GM04504 (cell line): Measurements from ENCODE around the gene BDP1.
A peak's percentile ranks its signal among the peaks of the same experiment; 100 is the strongest.
"Not testable (repeated sequence)": the region's sequence is repeated elsewhere in the genome, so short reads cannot be mapped to it uniquely, and the experiment has no call there.

Experiments
- DNase-seq: peaks from one replicate; pipeline ENCODE4 v3.0.0-alpha.2; 2012; ENCODE audit warnings: low read depth

BDP1 gene

GRCh38 chr5:71569748-71570509 lies 114.5 kb downstream of the BDP1 start:
- no peak for DNase-seq

DNA sequence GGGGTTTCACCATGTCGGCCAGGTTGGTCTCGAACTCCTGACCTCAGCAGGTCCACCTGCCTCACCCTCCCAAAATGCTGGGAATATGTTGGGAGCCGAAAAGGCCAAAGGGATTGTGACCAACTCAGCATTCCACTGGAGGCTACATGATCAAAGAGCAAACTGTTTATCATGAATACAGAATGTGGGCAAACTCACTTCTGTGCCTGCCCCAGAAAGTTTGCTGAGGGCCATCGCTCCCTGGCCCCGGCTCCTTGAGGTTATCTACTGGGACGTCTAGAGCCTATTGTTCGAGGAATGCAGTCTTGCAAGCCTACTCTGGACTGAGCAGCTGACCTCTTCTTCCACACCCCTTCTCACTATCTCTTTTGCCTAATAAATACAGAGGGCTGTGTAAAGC lies 116.4 kb downstream of the BDP1 start:
- DNase-seq: not testable (repeated sequence)

- DNase-seq: no peak
These were observed 118.1 kb downstream of the BDP1 start for GRCh38 chr5:71573591-71573990.

DNA sequence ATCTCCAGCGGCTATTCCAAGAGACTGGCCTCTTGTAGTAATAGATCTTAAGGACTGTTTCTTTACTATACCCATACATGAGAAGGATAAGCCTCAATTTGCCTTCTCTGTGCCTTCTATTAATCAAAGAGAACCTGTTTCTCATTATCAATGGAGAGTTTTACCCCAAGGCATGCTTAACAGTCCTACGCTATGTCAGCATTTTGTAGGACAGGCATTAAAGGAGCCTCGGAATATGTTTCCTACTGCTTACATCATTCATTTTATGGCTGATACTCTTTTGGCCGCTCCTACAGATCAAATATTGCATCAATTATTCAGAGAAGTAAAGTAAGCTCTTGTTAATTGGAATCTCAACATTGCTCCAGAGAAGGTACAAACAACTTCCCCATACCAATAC lies 120.1 kb downstream of the BDP1 start:
- DNase-seq: not testable (repeated sequence)

- no peak for DNase-seq
These were observed 120.8 kb downstream of the BDP1 start for GRCh38 chr5:71576241-71576640.

GRCh38 chr5:71577839-71578238 lies 122.4 kb downstream of the BDP1 start:
- DNase-seq: not testable (repeated sequence)

DNA sequence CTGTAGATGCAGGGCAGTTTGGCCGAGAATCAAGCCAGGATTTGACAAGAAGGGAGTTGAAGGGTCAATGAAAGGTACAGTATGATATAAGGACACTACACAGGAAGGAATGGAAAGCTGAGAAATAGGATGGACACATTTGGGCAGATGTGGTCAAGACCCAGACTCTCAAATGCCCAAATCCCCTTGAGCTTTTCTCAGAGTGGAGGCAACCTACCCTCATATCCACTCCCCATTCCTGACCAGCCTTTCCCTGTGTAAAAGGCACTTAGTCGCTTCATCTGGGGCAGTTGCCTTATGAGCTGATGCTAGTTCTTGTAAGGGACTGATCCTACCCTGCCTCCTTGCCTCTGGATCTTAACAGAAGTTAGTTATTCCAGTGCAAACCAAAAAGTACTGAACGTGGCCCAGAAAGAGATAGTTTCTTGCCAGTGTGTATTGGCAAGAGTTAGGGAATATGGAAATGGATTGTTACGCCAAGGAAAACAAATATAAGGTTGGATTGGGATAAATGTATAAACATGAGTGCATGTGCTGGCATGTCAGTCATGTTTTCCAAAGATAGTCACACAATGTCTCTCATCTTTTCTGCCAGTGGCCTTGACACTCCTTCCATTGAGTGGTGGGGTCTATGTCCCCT lies 127.6 kb downstream of the BDP1 start:
- no peak for DNase-seq

DNA sequence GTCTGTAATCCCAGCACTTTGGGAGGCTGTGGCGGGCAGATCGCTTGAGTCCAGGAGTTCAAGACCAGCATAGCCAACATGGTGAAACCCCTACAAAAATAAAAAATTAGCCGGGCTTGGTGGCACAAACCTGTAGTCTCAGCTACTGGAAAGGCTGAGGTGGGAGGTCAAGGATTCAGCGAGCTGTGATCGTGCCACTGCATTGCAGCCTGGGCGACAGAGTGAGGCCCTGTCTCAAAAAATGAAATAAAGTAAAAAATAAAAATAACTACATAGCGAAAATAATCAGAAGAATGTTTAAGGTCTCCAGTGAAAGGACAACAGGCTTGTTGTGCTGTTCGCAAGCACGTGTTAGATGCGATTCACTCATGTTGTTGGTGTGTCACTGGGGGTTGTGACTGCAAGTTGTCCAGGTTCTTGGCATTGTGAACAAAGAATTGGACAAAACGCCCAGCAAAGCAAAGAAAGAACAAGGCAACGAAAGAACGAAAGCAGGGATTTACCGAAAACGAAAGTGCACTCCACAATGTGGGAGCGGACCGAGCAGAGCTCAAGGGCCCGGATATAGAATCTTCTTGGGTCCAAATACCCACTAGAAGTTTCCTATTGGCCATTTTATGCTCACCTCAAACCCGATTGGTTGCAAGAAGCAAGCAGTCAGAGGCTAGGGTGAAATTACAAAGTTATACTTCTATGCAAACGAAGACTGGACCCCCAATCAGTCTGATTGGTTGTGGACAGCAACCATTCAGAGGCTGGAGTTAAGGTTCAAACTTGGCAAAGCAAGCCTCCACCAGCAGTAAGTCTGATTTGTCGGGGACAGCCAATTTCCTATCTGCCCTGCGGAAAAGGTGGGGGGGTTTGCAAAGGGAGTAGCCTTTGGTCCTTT lies 130.8 kb downstream of the BDP1 start:
- no peak for DNase-seq

- peak; percentile 84 for DNase-seq
These were observed 131.7 kb downstream of the BDP1 start, which contains the start of gene MCCC2 for GRCh38 chr5:71586941-71587765. TSS of gene MCCC2 (plus strand) at chr5:71587340. CDS start at chr5:71587426, 86 bp downstream.

DNA sequence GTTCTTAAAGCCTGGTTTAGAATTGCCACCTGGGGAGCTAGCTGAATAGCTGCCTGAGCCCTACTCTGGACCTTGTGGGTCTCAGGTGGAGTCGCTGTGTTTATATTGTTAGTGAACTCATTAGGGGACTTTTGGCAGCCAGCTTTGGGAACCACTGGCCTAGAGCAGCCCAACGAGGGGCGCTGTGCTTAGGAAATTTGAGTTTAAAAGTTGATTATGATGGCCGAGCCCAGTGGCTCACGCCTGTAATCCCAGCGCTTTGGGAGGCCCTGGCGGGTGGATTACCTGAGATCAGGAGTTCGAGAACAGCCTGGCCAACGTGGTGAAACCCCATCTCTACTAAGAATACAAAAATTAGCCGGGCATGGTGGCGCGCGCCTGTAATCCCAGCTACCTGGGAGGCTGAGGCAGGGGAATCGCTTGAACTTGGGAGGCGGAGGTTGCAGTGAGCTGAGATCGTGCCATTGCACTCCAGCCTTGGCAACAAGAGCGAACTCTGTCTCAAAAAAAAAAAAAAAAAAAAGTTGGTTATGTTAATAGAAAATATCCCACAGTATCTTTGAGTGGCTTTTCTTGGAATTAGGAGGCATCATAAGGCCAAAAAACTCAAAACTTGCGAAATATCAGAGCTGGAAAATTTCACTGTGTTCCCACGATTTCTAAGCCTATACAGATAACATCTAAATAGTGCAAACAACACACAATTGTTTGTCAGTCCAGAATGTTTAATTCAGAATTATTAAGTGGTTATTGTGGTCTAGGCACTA lies 132.5 kb downstream of the BDP1 start:
- no peak for DNase-seq

GRCh38 chr5:71588533-71588885 lies 133.1 kb downstream of the BDP1 start:
- no peak for DNase-seq

DNA sequence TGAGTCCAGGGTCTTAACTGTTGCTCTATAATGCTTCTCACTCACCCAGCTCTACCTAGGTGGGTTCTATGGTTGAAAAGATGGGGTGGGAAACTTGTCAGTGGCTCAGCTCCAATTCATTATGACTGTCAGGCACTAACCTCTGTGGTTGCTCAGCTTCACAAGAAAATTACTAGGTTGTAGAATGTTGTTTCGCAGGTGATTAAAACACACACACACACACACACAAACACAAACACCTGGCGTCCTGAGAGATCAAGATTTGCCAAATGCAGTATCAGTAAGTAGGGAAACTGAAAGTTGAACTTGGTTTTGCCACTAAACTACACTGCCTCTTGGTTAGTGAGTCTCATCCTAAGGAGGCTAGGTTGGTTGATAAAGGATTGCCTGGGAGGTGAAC lies 134.5 kb downstream of the BDP1 start:
- DNase-seq: no peak

DNA sequence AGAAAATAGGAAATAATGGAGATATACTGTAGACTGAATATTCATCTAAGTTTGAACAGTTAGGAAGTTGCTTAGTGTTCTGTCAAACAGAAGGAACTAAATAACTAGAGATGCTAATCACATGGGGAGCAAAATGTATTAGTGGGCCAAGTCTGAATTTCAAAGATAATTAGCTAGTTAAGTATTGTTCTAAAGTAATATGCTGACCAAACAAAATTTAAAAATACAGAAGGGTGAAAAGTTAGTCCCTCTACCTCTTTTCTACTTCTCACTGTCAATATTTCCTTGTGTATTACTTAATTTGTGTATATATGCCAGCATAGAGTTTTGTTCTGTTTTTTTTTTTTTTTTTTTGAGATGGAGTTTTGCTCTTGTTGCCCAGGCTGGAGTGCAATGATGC lies 135.6 kb downstream of the BDP1 start:
- DNase-seq: no peak

- no peak for DNase-seq
These were observed 140.7 kb downstream of the BDP1 start for GRCh38 chr5:71596169-71596568.

DNA sequence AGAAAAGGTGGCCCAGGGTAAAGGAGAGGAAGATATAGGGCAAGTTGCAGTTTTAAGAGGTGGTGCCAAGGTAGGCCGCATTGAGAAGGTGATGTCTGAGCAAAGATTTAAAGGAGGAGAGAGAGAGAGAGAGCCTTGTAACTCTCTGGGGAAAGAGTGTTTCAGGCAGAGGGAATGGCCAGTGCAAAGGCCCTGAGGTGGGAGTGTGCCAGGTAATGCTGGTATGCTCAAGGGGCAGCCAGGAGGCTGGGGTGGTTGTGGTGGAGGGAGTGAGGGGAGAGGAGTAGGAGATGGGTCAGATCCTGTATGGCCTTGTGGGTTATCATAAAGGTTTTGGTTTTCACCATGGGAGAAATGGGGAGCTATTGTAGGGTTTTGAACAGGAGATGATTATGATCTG lies 141.6 kb downstream of the BDP1 start:
- DNase-seq: no peak

- no peak for DNase-seq
These were observed 145.3 kb downstream of the BDP1 start for GRCh38 chr5:71600783-71601182.

- DNase-seq: peak; percentile 83
These were observed 146.0 kb downstream of the BDP1 start for GRCh38 chr5:71601222-71602026.

- not testable (repeated sequence) for DNase-seq
These were observed 154.5 kb downstream of the BDP1 start for GRCh38 chr5:71609916-71610315.

GRCh38 chr5:71615809-71616208 lies 160.4 kb downstream of the BDP1 start:
- DNase-seq: no peak
